Parathyroid adenoma (tissue), 2 donors: ENCODE measurements around the gene C15orf39.

Experiments
- H2AFZ ChIP-seq: fragments of 300-600 bp; sonication (generic); one replicate; pipeline ENCODE4 v1.7.0; 2017; ENCODE audit warnings: antibody characterized with exemption, mild to moderate bottlenecking
- H3K27ac ChIP-seq: fragments of 300-600 bp; sonication (generic); one replicate; pipeline ENCODE4 v1.7.0; 2017
- H3K27me3 ChIP-seq: fragments of 300-600 bp; sonication (generic); one replicate; pipeline ENCODE4 v1.7.0; 2017; ENCODE audit warnings: low read length; ENCODE audit not compliant: control insufficient read depth, insufficient read depth
- H3K36me3 ChIP-seq: fragments of 300-600 bp; sonication (generic); one replicate; pipeline ENCODE4 v1.7.0; 2017; ENCODE audit warnings: low read length; ENCODE audit not compliant: control insufficient read depth, insufficient read depth
- H3K4me1 ChIP-seq: fragments of 300-600 bp; sonication (generic); one replicate; pipeline ENCODE4 v1.7.0; 2017; ENCODE audit warnings: control low read depth
- H3K4me2 ChIP-seq: fragments of 300-600 bp; sonication (generic); one replicate; pipeline ENCODE4 v1.7.0; 2017; ENCODE audit warnings: low read length
- H3K4me3 ChIP-seq: fragments of 300-600 bp; sonication (generic); one replicate; pipeline ENCODE4 v1.7.0; 2017; ENCODE audit warnings: low read depth, low read length
- H3K79me2 ChIP-seq: fragments of 300-600 bp; sonication (generic); one replicate; pipeline ENCODE4 v1.7.0; 2017; ENCODE audit warnings: control low read depth
- H3K9ac ChIP-seq: fragments of 300-600 bp; sonication (generic); one replicate; pipeline ENCODE4 v1.7.0; 2017; ENCODE audit warnings: mild to moderate bottlenecking
- H3K9me3 ChIP-seq: fragments of 300-600 bp; sonication (generic); one replicate; pipeline ENCODE4 v1.7.0; 2017; ENCODE audit warnings: low read length; ENCODE audit not compliant: control insufficient read depth
- CTCF ChIP-seq: fragments of 300-600 bp; sonication (generic); IDR thresholded peaks from one replicate; pipeline ENCODE4 v1.7.0; 2017; ENCODE audit warnings: antibody characterized with exemption, mild to moderate bottlenecking
- donor health status: primary hyperparathyroidism.

Gene C15orf39

GRCh38 chr15:75171408-75171807, 30.3 kb upstream of the C15orf39 start:
- Histone ChIP-seq H3K9me3 (no peaks in the 10 kb centered on the region), H3K27me3 (no peaks in the 10 kb centered on the region), H3K4me2 (no peak overlapping the region), H3K4me3 (no peak overlapping the region), H3K9ac (no peak overlapping the region), H3K36me3 (no peaks in the 10 kb centered on the region), H2AFZ (no peak overlapping the region), H3K27ac (no peak overlapping the region), H3K4me1 (peaks cover 6% of the 10 kb centered on the region), H3K79me2 (no peaks in the 10 kb centered on the region)
- TF ChIP-seq CTCF = no peak

GRCh38 chr15:75172284-75172820, 29.3 kb upstream of the C15orf39 start:
- Histone ChIP-seq H2AFZ (no peak overlapping the region), H3K4me2 (no peak overlapping the region), H3K4me1 (peaks cover 6% of the 10 kb centered on the region), H3K36me3 (no peaks in the 10 kb centered on the region), H3K27ac (no peak overlapping the region), H3K27me3 (no peaks in the 10 kb centered on the region), H3K4me3 (no peak overlapping the region), H3K9me3 (no peaks in the 10 kb centered on the region), H3K9ac (no peak overlapping the region), H3K79me2 (no peaks in the 10 kb centered on the region)
- no peak for TF ChIP-seq CTCF

GRCh38 chr15:75174102-75174501, 27.6 kb upstream of the C15orf39 start:
- no peaks in the 10 kb centered on the region for H3K9me3 ChIP-seq
- no peak overlapping the region for H3K27ac ChIP-seq
- no peak overlapping the region for H2AFZ ChIP-seq
- peaks cover 6% of the 10 kb centered on the region for H3K4me1 ChIP-seq
- TF ChIP-seq CTCF = no peak
- H3K9ac ChIP-seq = no peak overlapping the region
- no peaks in the 10 kb centered on the region for H3K27me3 ChIP-seq
- H3K4me3 ChIP-seq = no peak overlapping the region
- H3K36me3 ChIP-seq = no peaks in the 10 kb centered on the region
- H3K79me2 ChIP-seq = no peaks in the 10 kb centered on the region
- no peak overlapping the region for H3K4me2 ChIP-seq

GRCh38 chr15:75174729-75175128, 27.0 kb upstream of the C15orf39 start:
- no peak overlapping the region for H3K4me2 ChIP-seq
- H3K9ac ChIP-seq = no peak overlapping the region
- no peak overlapping the region for H2AFZ ChIP-seq
- peaks cover 6% of the 10 kb centered on the region for H3K4me1 ChIP-seq
- no peaks in the 10 kb centered on the region for H3K27me3 ChIP-seq
- H3K9me3 ChIP-seq = no peaks in the 10 kb centered on the region
- no peak overlapping the region for H3K4me3 ChIP-seq
- no peaks in the 10 kb centered on the region for H3K79me2 ChIP-seq
- no peaks in the 10 kb centered on the region for H3K36me3 ChIP-seq
- no peak overlapping the region for H3K27ac ChIP-seq
- no peak for TF ChIP-seq CTCF

GRCh38 chr15:75176396-75176761, 25.3 kb upstream of the C15orf39 start:
- Histone ChIP-seq H3K27me3 (no peaks in the 10 kb centered on the region), H3K9me3 (no peaks in the 10 kb centered on the region), H3K4me2 (no peak overlapping the region), H3K4me1 (no peaks in the 10 kb centered on the region), H3K27ac (no peak overlapping the region), H3K79me2 (no peaks in the 10 kb centered on the region), H3K36me3 (no peaks in the 10 kb centered on the region), H2AFZ (no peak overlapping the region), H3K9ac (no peak overlapping the region), H3K4me3 (no peak overlapping the region)
- TF ChIP-seq CTCF = no peak
